B cell (primary cell): ENCODE results near the gene SCO2.
"Not testable (repeated sequence)": the region's sequence is repeated elsewhere in the genome, so short reads cannot be mapped to it uniquely, and the experiment has no call there.

Source experiments
- EZH2 ChIP-seq: IDR thresholded peaks from 2 replicates; pipeline ENCODE4 v1.6.1; 2012; ENCODE audit warnings: borderline replicate concordance, low read depth, mild to moderate bottlenecking, moderate library complexity, low read length; ENCODE audit not compliant: insufficient read depth, poor library complexity, severe bottlenecking
- TF ChIP-seq, protein P1 (sequence below): fragments of 200-600 bp; IDR thresholded peaks from one replicate; pipeline ENCODE4 v1.8.0; 2022; ENCODE audit warnings: antibody characterized with exemption, mild to moderate bottlenecking

DNA sequence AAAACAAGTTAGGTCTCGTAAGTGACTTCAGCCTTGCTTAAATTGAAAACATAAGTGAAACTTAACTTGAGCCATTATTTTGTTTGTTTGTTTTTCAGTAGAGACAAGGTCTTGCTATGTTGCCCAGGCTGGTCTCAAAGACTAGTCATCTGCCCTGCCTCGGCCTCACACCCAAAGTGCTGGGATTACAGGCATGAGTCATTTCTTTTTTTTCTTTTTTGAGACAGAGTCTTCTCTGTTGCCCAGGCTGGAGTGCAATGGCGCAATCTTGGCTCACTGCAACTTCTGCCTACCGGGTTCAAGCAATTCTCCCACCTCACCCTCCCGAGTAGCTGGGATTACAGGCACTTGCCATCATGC is 16.2 kb upstream of the SCO2 start:
- TF ChIP-seq, protein P1, sequence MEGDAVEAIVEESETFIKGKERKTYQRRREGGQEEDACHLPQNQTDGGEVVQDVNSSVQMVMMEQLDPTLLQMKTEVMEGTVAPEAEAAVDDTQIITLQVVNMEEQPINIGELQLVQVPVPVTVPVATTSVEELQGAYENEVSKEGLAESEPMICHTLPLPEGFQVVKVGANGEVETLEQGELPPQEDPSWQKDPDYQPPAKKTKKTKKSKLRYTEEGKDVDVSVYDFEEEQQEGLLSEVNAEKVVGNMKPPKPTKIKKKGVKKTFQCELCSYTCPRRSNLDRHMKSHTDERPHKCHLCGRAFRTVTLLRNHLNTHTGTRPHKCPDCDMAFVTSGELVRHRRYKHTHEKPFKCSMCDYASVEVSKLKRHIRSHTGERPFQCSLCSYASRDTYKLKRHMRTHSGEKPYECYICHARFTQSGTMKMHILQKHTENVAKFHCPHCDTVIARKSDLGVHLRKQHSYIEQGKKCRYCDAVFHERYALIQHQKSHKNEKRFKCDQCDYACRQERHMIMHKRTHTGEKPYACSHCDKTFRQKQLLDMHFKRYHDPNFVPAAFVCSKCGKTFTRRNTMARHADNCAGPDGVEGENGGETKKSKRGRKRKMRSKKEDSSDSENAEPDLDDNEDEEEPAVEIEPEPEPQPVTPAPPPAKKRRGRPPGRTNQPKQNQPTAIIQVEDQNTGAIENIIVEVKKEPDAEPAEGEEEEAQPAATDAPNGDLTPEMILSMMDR, result not testable (repeated sequence)
- not testable (repeated sequence) for TF ChIP-seq EZH2
